NB4 (cell line): ENCODE data around the gene CBFA2T3.

Experiments
- DNase-seq: peaks from one replicate; pipeline ENCODE4 v3.0.0; 2010; ENCODE audit warnings: low read depth
- H3K4me3 ChIP-seq: one replicate; pipeline ENCODE4 v1.5.1; 2011; ENCODE audit warnings: mild to moderate bottlenecking, low read depth, low read length, moderate library complexity
- MYC ChIP-seq: IDR thresholded peaks from 2 replicates; pipeline ENCODE4 v1.6.1; 2011; ENCODE audit warnings: low read depth, low read length
- POLR2A ChIP-seq: IDR thresholded peaks from 2 replicates; pipeline ENCODE4 v1.6.1; 2011; ENCODE audit warnings: mild to moderate bottlenecking; ENCODE audit not compliant: insufficient read length; ENCODE audit errors: extremely low read depth
- TF ChIP-seq, protein P1 (sequence below): IDR thresholded peaks from 2 replicates; pipeline ENCODE4 v1.6.1; 2011; ENCODE audit warnings: low read depth, low read length
- TF ChIP-seq, protein P2 (sequence below): IDR thresholded peaks from one replicate; pipeline ENCODE4 v1.5.1; 2012; ENCODE audit warnings: low read depth, low read length

Gene CBFA2T3

DNA sequence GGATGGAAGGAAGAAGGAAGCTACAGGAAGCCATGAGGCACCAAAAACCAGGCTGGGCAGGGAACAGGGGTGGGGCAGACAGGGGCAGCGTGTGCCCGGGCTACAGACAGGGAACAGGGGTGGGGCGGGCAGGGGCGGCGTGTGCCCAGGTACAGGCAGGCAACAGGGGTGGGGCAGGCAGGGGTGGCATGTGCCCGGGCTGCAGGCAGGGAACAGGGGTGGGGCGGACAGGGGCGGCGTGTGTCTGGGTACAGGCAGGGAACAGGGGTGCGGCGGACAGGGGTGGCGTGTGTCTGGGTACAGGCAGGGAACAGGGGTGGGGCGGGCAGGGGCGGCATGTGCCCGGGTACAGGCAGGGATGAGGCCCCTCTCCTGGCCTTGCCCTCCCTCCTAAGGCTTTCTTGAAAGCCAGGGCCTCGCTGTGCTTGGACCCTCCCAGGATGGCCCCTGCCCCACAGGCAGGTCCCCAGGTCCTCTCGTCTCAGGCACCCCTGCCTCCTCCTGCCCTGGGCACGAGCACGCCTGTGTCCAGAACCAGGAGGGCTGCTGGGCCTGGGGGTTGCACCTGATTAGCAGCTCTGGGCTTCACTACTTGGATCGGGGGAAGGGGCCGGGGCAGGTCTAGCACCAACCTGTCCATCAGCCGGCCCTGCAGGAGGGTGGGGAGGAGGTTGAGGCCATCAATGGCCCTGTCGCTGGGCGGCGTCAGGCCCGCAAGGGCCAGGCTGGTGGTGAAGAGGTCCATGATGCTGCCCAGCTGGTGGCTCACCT lies 150.8 kb downstream of the CBFA2T3 start:
- no peak overlapping the region for H3K4me3 ChIP-seq
- no peak for DNase-seq
- TF ChIP-seq, protein P1, sequence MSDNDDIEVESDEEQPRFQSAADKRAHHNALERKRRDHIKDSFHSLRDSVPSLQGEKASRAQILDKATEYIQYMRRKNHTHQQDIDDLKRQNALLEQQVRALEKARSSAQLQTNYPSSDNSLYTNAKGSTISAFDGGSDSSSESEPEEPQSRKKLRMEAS = no peak
- TF ChIP-seq MYC (no peak), POLR2A (no peak)
- TF ChIP-seq, protein P2, sequence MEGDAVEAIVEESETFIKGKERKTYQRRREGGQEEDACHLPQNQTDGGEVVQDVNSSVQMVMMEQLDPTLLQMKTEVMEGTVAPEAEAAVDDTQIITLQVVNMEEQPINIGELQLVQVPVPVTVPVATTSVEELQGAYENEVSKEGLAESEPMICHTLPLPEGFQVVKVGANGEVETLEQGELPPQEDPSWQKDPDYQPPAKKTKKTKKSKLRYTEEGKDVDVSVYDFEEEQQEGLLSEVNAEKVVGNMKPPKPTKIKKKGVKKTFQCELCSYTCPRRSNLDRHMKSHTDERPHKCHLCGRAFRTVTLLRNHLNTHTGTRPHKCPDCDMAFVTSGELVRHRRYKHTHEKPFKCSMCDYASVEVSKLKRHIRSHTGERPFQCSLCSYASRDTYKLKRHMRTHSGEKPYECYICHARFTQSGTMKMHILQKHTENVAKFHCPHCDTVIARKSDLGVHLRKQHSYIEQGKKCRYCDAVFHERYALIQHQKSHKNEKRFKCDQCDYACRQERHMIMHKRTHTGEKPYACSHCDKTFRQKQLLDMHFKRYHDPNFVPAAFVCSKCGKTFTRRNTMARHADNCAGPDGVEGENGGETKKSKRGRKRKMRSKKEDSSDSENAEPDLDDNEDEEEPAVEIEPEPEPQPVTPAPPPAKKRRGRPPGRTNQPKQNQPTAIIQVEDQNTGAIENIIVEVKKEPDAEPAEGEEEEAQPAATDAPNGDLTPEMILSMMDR = no peak

DNA sequence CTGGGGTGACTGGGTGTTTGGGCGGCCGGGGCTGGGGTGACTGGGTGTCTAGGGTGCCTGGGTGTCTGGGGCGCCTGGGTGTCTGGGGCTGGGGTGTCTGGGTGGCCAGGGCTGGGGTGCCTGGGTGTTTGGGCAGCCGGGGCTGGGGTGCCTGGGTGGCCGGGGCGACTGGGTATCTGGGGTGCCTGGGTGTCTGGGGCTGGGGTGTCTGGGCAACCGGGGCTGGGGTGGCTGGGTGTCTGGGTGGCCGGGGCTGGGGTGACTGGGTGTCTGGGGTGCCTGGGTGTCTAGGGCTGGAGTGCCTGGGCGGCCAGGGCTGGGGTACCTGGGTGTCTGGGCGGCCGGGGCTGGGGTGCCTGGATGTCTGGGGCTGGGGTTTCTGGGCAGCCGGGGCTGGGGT lies 151.9 kb downstream of the CBFA2T3 start:
- DNase-seq = no peak
- TF ChIP-seq, protein P1 = no peak
- TF ChIP-seq POLR2A (no peak), MYC (no peak)
- TF ChIP-seq, protein P2 = no peak
- no peak overlapping the region for H3K4me3 ChIP-seq
